Sigmoid colon (tissue), 4 donors: Measurements from ENCODE around the gene CTBP2.

ENCODE experiments used
- CTCF ChIP-seq, 4 experiments: fragments of 450-650 bp in 3 of 4; fragments of 200-600 bp in 1 of 4; IDR thresholded peaks; one replicate each; pipeline ENCODE4 v1.5.1; 2016 to 2019; ENCODE audit warnings: antibody characterized with exemption in 4 of 4, mild to moderate bottlenecking in 3 of 4, moderate library complexity in 2 of 4
- EP300 ChIP-seq, 4 donors: sonication (generic); formaldehyde crosslinking; IDR thresholded peaks; one replicate each; pipeline ENCODE4 v1.6.1; 2017; ENCODE audit warnings: antibody characterized with exemption in 4 of 4
- POLR2A ChIP-seq, 2 donors: fragments of 450-650 bp; IDR thresholded peaks; one replicate each; pipeline ENCODE4 v1.6.1; 2016; ENCODE audit warnings: antibody characterized with exemption in 2 of 2, mild to moderate bottlenecking in 2 of 2, moderate library complexity in 2 of 2
- POLR2AphosphoS5 ChIP-seq, 4 donors: sonication (generic); formaldehyde crosslinking; IDR thresholded peaks; one replicate each; pipeline ENCODE4 v1.6.1; 2017; ENCODE audit warnings: antibody characterized with exemption in 4 of 4

DNA sequence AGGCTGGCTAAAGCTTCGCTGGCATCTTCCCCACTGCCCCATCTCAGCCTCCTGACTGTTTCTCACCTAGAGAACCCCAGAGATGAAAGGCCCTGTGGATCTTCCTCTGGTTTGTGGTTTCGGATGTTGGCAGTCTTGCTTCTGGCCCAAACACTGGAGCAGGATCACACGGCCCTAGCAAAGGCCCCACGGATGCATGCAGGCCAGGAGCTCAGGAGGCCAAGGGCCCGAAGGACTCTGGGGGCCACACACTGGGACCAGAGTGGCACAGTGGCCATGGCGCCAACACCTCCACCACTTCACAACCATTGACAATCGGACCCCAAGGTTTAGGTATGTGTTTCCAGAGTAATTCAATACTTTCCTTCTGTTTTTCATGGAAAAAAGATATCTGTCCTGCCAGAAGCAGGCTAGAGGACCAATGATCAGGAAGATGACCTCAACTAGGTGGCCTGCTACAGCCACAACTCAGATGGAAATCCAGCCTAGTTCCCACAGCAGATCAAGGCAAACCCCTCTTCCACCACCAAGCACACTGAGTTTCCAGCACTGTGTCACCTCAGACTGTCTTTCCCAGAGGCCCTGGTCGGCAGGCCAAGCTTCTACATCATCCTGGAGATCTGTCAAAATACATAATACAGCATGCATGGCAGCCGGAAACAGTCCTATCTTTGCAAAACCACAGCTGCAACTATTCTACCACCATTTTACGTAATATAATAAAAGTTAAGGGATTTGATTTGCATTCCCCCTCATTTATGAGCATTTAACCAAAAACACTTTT lies 53.0 kb downstream of the CTBP2 start:
- TF ChIP-seq CTCF (IDR thresholded peaks at IDR 0.05): no peak
- TF ChIP-seq POLR2A (IDR thresholded peaks at IDR 0.05): no peak
- TF ChIP-seq EP300 (IDR thresholded peaks at IDR 0.05): no peak
- no peak for TF ChIP-seq POLR2AphosphoS5 (IDR thresholded peaks at IDR 0.05)
